Endothelial cell (in vitro differentiated cells): ENCODE measurements around the gene GRM7. TPM values are rescaled to one million over a fixed set of nuclear protein-coding genes. Genes with fewer than 3 reads are reported as not detected.

ENCODE experiments used
- DNase-seq: peaks from one replicate; pipeline ENCODE4 v3.0.0; 2021; ENCODE audit warnings: low spot score
- H3K27ac Mint-ChIP-seq: one replicate; pipeline ENCODE4 v1.8.0; 2021; ENCODE audit warnings: mixed read lengths, inconsistent platforms; ENCODE audit not compliant: unreplicated experiment
- H3K27me3 Mint-ChIP-seq: one replicate; pipeline ENCODE4 v1.8.0; 2021; ENCODE audit warnings: mild to moderate bottlenecking, moderate library complexity, mixed read lengths, inconsistent platforms; ENCODE audit not compliant: unreplicated experiment
- H3K36me3 Mint-ChIP-seq: one replicate; pipeline ENCODE4 v1.8.0; 2021; ENCODE audit warnings: mild to moderate bottlenecking, low read depth, mixed read lengths, inconsistent platforms; ENCODE audit not compliant: unreplicated experiment
- H3K4me1 Mint-ChIP-seq: one replicate; pipeline ENCODE4 v1.8.0; 2021; ENCODE audit warnings: mild to moderate bottlenecking, mixed read lengths, inconsistent platforms; ENCODE audit not compliant: unreplicated experiment
- H3K4me3 Mint-ChIP-seq: one replicate; pipeline ENCODE4 v1.8.0; 2021; ENCODE audit warnings: mild to moderate bottlenecking, mixed read lengths, inconsistent platforms; ENCODE audit not compliant: unreplicated experiment
- H3K9me3 Mint-ChIP-seq: one replicate; pipeline ENCODE4 v1.8.0; 2021; ENCODE audit warnings: mixed read lengths, inconsistent platforms; ENCODE audit not compliant: unreplicated experiment
- total RNA-seq: library from RNA; stranded (reverse); fragmentation: NEBNext Ultra II Directional; extraction: Animal tissue kit (Norgen Biotek cat#: 25700); gene quantifications from one replicate; pipeline ENCODE4 v1.2.1, GENCODE V29; 2021; ENCODE audit not compliant: unreplicated experiment
- TF ChIP-seq, protein P1 (sequence below): fragments of 200-600 bp; sonication (generic); IDR thresholded peaks from one replicate; pipeline ENCODE4 v1.5.0; 2021; ENCODE audit warnings: antibody characterized with exemption; ENCODE audit not compliant: unreplicated experiment

The GRM7 gene
- total RNA-seq, 1 donor from 2014 or later: 0.18 TPM

DNA sequence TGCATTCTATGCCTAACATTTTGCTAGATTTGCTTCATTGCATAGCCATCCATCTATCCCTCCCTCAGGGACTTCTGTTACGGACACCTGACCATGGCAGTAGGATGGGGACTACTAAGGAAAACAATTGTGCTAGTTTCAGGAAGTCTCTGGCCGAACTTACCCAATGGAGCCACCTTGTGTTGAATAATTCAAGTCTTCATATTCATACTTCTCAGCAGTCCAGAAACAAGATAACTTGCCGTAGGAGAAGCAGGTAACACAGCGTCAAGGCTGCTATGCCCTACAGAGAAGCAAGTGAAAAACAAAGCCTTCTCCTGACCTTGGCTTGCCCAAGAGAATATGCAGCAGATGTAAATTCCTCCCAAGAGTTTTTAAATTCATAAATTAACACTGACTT, 685.3 kb downstream of the GRM7 start:
- no peak for DNase-seq

DNA sequence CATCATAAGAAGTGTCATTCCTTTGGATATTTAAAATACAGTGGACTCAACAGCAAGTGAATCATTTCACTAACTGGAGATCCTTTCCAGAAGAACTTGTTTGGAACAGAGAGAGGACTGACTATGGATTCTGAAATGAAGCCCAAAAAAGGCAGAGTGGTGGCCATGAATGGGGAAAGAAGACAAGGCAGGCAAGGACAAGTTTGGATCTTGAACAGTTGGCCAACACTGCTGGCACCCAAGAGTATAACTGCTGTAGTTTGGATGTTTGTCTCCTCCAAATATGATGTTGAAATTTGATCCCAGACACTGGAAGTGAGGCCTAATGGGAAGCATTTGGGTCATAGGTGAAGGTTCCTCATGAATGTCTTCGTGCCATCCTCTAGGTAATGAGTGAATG, 686.9 kb downstream of the GRM7 start:
- H3K36me3 Mint-ChIP-seq: peaks cover 5% of the 10 kb centered on the region
- no peak for DNase-seq
- H3K27ac Mint-ChIP-seq: no peak overlapping the region
- TF ChIP-seq, protein P1, sequence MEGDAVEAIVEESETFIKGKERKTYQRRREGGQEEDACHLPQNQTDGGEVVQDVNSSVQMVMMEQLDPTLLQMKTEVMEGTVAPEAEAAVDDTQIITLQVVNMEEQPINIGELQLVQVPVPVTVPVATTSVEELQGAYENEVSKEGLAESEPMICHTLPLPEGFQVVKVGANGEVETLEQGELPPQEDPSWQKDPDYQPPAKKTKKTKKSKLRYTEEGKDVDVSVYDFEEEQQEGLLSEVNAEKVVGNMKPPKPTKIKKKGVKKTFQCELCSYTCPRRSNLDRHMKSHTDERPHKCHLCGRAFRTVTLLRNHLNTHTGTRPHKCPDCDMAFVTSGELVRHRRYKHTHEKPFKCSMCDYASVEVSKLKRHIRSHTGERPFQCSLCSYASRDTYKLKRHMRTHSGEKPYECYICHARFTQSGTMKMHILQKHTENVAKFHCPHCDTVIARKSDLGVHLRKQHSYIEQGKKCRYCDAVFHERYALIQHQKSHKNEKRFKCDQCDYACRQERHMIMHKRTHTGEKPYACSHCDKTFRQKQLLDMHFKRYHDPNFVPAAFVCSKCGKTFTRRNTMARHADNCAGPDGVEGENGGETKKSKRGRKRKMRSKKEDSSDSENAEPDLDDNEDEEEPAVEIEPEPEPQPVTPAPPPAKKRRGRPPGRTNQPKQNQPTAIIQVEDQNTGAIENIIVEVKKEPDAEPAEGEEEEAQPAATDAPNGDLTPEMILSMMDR: no peak
- H3K4me1 Mint-ChIP-seq: no peaks in the 10 kb centered on the region
- H3K4me3 Mint-ChIP-seq: no peak overlapping the region
- H3K27me3 Mint-ChIP-seq: peaks cover 2% of the 10 kb centered on the region
- peaks cover under 1% of the 10 kb centered on the region for H3K9me3 Mint-ChIP-seq

More for the DNA sequence above, 685.3 kb downstream of the GRM7 start:
- H3K36me3 Mint-ChIP-seq: no peaks in the 10 kb centered on the region
- H3K27me3 Mint-ChIP-seq: peaks cover 2% of the 10 kb centered on the region
- H3K27ac Mint-ChIP-seq: no peak overlapping the region
- H3K4me1 Mint-ChIP-seq: no peaks in the 10 kb centered on the region
- no peaks in the 10 kb centered on the region for H3K9me3 Mint-ChIP-seq
- TF ChIP-seq, protein P1: no peak
- no peak overlapping the region for H3K4me3 Mint-ChIP-seq

DNA sequence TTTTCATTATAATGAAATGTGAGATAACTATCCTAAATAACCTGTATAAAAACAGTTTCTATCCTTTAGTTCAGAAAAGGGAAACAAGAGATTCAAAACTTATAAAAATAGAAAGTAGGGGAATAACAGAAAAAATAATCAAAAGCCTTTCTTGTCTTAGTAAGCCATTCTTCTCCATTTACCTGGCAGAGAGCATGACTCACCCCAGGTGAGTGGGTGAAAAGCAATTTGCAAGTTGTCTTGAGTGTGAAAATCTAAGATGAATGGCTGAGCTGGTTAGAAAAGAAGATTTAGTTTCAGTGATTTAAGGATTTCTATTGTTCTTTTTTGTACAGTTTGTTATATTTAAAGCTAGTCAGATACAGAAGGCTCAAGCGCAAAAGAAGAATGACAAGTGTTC, 702.0 kb downstream of the GRM7 start:
- H3K4me3 Mint-ChIP-seq: no peak overlapping the region
- H3K9me3 Mint-ChIP-seq: no peaks in the 10 kb centered on the region
- TF ChIP-seq, protein P1: no peak
- no peaks in the 10 kb centered on the region for H3K4me1 Mint-ChIP-seq
- DNase-seq: no peak
- H3K27me3 Mint-ChIP-seq: no peaks in the 10 kb centered on the region
- no peak overlapping the region for H3K27ac Mint-ChIP-seq
- no peaks in the 10 kb centered on the region for H3K36me3 Mint-ChIP-seq

DNA sequence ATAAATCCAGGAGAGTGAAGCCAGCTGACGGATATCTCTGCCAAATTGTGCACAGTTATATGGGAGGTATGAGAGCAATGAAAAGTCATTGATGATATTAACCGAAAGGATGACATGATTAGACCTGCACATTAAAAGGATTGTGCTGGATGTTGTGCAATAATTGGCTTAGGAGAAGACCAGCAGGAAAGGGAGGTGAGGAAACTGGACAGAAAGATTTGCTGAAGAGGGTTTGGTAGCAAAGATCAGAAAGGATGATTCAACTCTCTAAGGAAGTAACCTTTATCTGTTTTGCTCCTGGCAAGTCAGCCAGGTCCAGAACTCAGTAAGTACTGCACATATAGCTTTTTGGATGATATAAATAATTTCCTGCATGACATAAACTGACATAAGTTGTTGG, 704.7 kb downstream of the GRM7 start:
- Mint-ChIP-seq H3K27me3 (no peaks in the 10 kb centered on the region), H3K4me1 (no peaks in the 10 kb centered on the region), H3K9me3 (peaks cover 4% of the 10 kb centered on the region), H3K4me3 (no peak overlapping the region), H3K27ac (no peak overlapping the region), H3K36me3 (no peaks in the 10 kb centered on the region)
- TF ChIP-seq, protein P1: no peak
- DNase-seq: no peak

DNA sequence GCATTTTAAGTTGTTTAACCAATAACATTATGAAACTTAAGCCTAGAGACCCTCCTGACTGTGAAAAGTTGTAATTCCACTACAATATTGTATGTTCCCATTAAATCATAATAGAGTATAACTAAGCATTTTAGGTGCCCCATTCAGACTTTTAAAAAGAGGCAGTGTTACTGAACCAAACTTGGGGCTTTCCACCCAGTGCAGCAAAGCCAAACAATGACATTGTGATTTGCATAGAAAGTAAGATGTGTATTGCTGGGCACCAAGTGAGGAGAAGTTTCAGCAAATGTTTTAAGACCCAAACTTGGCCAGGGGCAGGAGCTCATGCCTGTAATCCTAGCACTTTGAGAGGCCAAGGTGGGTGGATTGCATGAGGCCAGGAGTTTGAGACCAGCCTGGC, 706.2 kb downstream of the GRM7 start:
- DNase-seq: no peak
- peaks cover 10% of the 10 kb centered on the region for H3K9me3 Mint-ChIP-seq
- TF ChIP-seq, protein P1: no peak
- no peak overlapping the region for H3K4me3 Mint-ChIP-seq
- H3K4me1 Mint-ChIP-seq: no peaks in the 10 kb centered on the region
- no peaks in the 10 kb centered on the region for H3K27me3 Mint-ChIP-seq
- no peak overlapping the region for H3K27ac Mint-ChIP-seq
- no peaks in the 10 kb centered on the region for H3K36me3 Mint-ChIP-seq
